Left forelimb (tissue), 1 donor: Measurements from ENCODE around the gene NKD1.
"Not testable (repeated sequence)": the region's sequence is repeated elsewhere in the genome, so short reads cannot be mapped to it uniquely, and the experiment has no call there.

Source experiments
- DNase-seq: peaks from one replicate; pipeline ENCODE4 v3.0.0-alpha.2; 2018; ENCODE audit warnings: low spot score

Gene NKD1

DNA sequence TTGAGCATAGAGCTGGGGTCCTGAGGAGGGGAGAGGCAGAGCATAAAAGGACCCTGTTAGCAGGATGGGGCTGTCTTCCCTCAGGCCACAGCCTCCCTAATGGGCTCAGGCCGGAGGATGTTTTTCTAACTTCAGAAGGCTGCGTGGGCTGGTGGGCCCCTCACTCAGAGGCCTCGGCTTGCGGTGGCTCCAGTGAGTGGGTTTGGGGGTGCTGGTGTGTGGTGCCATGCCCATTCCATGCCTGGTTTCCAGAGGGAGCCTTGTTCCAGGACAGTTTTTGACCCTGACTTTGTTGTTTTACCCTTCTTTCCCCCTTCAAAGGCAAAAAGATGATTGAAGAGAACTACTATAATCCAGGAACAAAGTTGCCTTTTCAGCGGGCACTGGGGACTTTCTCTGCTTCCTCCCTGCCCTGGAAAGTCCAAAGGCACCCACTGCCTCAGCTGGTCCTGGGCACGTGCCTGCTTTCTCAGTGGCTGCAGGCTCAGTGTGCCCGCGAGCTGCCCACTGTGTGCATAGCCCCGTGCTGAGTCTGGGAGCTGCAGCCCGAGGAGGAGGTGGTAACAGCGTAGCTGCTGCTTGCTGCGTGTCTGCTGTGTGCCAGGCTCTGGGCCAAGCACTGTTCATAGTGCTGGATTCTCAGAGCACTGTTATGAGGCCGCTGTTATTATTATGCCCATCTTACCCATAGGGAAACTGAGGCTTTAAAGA lies 11.8 kb downstream of the NKD1 start:
- no peak for DNase-seq

- no peak for DNase-seq
These were observed 13.0 kb downstream of the NKD1 start for GRCh38 chr16:50560903-50561863.

- no peak for DNase-seq
These were observed 14.5 kb downstream of the NKD1 start for GRCh38 chr16:50562657-50563056.

GRCh38 chr16:50563989-50564388 lies 15.8 kb downstream of the NKD1 start:
- DNase-seq: no peak

GRCh38 chr16:50565428-50565827 lies 17.2 kb downstream of the NKD1 start:
- no peak for DNase-seq

DNA sequence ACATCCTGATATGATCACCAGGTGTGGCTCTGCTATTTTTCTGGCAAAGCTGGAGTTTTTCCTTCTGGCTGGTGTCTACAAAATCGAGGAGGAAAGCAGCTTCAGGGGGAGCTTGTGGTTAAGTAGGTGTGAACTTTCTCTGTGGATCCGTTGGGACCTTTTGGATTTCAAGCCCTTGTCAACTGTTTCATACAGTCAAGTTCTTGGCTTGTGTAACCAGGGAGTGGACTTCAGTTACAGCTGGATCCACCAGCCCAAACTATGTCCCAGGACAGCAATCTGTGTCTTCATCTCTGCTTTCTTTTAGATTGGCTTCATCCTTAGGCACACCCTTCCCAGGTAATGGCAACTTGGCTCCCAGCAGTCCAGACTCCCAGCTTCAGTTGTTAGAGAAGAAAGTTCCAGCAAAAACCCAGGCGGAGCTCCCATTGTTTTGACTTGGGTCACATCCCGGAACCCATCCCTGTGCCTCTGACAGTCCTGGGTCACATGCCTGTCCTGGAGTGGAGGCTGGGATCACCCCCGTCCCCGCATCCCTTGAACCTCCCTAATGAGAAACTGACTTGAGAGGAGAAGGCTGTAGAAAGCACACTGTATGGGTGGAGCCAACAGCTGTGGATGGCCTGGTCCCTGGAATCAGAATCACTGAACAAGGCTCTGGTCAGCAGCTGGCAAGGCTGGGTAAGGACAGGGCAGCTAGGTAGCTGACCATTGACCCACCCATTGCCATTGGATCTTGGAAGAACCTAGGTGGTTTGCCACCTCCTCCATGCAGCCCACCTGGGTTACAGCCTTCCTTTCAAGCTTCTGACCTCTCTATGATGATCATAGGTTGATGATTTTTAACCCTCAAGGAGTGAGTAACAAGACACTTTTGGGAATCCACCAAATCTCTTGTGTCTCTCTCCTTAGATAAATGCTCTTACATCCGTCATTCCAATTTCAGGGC lies 18.1 kb downstream of the NKD1 start:
- DNase-seq: no peak

DNA sequence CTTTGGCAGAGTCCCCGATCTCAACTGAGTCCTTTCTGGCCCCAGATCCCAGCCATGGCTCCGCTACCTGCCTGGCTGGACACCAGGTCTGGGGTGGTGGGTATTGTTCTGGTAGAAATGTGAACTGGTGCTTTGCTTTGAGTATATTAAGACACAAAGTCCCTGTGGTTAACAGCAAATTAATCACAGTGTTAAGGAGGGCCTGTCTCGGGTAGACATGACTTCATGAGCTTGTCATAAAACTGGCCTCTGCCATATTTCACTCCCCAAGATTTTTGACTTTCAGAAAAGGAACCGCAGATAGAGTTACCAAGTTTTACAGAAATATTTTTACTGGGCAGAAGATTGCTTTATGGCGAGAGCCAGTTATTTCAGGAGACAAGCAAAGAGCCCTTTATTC lies 19.5 kb downstream of the NKD1 start:
- DNase-seq: no peak

DNA sequence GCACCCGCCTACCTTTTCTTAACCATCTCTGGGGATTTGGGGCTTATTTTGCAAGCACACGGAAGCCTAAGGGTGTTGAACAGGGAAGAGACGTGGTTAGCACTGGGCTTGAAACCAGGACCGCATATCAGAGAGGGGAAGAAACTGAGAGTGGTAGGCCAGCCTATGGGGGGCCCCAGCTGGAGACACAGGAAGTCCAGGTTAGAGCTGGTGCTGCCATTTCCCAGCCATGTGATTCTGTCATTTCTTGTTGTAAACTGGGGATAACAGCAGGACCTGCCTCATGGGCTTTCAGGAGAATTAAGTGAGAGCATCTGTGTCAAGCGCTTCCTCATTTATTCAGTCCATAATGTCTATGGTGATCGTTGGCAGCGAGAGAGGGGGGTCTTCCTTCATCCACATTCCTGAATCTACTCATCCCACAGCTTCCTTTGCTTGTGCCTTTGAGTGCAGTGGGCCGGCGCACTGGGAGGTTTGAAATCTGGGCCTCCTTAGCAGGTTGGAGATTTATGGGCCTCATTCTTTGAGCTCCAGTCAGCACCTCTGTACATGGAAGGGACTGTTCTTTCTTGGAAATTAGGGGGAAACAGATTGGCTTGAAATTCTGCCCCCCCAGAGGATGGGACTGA lies 20.1 kb downstream of the NKD1 start:
- no peak for DNase-seq

DNA sequence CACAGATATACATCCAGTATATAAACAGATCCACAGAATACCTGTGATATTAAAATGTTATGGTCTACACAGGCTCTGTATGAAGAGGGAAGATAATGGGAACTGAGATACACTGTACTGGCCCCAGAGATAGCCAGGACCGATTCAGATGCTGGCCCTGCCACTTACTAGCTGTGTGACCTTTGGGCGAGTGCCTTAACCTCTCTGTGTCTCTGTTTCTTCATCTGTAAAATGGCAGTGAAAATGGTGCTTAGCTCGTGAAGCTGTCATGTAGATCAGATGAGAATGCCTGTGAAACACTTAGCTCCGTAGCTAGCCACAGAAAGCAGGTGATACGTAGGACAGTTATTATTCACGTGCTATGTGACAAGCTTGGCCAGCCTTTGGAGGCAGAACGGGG lies 22.2 kb downstream of the NKD1 start:
- no peak for DNase-seq

DNA sequence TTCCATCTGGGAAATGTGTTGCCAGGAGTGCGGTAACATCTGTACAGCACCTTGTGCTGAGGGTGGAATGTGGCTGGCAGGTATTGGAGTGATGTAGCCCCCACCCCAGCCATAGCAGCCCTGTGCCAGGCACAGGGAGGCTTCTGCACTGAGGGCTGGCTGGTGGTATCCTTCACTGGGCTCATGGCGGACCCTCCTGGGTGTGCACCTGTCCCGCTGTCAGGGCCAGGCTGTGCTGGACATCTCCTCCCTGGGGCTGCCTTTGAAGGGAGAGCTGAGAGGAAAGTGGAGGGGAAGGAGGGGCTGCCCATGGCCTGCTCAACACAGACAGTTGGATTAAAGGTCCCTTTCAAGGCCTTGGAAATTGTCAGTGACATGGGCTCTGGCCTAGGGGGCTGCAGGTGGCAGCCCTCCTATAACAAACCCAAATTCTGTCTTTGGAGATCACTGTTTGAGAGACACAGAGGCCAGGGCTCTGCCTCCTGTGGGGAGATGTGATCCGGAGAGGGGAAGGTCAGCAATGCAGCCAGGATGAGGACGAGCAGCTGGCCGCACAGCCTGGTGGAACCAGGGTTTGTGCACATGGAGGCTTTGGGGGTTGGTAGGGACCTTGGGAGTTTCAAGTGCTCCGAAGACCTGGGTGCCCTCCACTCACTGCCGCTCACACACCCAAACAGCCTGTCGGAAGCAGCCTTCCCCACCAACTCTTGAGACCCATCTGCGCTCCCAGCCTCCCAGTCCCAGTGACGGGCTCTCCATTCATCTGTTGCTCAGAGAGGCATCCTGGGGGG lies 22.8 kb downstream of the NKD1 start:
- no peak for DNase-seq

GRCh38 chr16:50571786-50572185 lies 23.6 kb downstream of the NKD1 start:
- DNase-seq: no peak

DNA sequence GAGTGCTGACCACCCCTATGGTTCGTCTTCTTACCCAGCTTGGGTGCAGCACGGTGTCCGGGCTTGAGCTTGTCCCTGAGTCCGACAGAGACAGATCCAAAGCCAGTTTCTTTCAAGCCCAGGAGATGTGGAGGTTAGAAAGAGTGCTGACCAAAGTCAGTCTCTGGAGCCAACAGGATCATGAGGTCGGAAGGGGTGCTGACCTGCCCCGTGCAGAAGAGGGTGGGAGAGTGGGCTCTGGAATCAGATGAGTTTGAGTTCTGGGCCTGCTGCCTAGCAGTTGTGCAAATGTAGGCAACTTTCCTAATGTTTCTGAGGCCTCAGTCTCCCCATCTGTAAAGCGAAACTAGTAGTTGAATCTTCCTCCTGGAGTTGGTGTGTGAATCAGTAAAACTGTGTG lies 24.5 kb downstream of the NKD1 start:
- DNase-seq: no peak

- DNase-seq: no peak
These were observed 25.1 kb downstream of the NKD1 start for GRCh38 chr16:50573279-50573678.

GRCh38 chr16:50573947-50574744 lies 25.9 kb downstream of the NKD1 start:
- peak; percentile 73 for DNase-seq

DNA sequence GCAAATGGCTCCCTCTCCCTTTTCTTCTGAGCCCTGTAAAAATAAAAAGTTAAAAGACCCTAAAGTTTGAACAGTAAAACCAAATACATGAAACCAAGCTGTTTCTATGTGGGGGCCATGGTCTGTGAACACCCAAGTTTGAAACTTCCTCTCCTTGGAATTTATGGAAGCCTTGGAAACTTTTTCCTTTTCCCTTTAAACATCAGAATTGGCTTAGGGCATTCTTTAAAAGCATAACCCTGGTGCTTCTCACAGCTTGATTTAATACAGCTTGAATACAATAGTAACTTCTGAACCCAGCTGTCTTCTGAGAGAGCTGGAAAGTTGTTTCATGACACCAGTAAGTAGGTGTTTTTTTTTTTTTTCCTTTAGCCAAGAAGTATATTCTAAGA lies 26.5 kb downstream of the NKD1 start:
- no peak for DNase-seq

DNA sequence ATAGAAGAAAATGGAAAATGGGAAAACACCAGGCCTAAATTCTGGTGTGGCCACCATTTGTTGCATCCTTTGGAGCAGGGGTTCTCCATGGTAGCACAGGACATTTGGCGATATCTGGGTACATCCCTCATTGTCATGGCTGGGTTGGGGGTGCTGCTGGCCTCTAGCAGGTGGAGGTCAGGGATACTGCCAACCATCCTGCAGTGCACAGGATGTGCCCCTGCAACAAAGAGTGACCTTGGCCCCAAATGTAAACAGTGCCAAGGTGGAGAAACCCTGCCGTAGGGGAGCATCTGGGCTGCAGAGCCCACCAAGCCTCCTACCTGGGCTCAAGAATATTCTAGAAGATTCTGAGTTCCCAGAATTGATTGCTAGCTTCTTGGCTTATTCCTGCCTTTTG lies 27.5 kb downstream of the NKD1 start:
- DNase-seq: no peak

DNA sequence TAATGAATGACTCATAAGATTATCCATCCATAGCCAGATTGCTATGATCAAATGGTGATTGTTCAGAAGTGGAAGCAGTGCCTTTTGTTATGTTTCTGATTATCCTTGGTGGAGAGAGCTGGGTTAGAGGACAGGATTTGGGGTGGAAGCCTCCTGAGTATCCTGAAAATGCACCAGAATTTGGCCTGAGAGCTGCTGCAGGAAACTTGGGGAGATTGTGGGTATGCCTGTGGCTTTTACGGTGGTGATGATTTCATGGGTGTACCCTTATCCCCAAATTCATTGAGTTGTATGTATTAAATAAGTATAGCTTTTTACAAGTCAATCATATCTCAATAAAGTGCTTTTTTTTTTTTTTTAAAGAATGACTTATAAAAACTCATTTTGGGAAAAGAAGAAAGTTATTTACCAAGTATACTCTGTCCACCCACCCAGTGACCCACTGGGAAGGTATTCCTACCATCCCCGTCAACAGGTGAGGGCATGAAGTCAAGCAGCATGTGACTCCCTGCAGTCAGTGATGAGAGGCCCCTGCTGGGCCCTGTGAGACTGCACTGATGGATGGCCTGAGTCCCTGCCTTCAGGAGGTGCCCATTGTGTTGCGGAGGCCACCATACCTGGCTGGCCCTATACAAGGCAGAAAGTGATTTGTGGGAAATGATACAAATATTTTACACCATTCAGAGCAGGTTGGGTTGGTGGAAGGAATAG lies 28.4 kb downstream of the NKD1 start:
- DNase-seq: no peak

GRCh38 chr16:50578137-50578536 lies 29.9 kb downstream of the NKD1 start:
- no peak for DNase-seq

DNA sequence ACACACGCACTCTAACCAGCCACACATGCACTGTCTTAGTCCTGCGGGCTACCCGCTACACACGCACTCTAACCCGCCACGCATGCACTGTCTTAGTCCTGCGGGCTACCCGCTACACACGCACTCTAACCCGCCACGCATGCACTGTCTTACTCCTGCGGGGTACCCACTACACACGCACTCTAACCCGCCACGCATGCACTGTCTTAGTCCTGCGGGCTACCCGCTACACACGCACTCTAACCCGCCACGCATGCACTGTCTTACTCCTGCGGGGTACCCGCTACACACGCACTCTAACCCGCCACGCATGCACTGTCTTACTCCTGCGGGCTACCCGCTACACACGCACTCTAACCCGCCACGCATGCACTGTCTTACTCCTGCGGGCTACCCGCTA lies 31.2 kb downstream of the NKD1 start:
- not testable (repeated sequence) for DNase-seq
